Stimulated activated CD8-positive, alpha-beta memory T cell treated with anti-CD3 and anti-CD28 coated beads, Interleukin-4, amount 100 ng/mL, for 48 hours (primary cell): ENCODE measurements around the gene MXD4.

ENCODE experiments used
- DNase-seq: peaks from one replicate; pipeline ENCODE4 v3.0.0-alpha.2; 2020

Gene MXD4

DNA sequence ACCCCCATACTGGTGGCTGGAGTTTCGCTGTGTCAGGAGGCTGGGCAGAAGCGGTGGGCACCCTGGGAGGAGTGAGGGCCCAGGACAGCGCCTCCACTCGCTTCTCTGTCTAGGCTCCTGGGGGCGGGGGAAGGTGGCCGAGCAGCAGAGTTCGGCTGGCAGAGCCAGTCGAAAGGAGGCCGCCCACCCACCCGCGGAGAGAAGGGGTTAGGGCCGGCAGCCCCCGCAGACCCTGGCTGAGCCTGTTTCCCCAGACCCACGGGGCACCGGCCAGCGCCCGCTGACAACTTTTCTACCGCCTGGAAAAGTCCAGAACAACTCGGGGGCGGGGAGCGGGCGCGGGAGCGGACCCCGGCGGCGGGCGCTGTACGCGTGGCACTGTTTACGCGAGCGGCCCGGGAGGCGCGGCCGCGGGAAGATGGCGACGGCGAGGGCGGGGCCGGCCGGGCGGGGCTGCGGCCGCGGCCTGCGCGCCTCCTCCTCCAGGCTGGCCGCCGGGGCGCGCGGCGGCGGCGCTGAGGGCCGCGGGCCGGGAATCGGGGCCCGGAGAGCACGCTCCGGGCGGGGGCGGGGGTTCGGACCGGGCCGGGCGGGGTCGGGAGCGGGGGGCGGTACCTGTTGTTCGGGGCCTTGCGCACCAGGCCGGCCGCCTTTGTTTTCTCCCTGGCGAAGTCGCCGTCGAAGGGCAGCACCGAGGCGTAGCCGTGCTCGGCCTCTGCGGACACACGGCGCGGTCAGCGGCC lies 628 bp downstream of the MXD4 start:
- DNase-seq = peak; percentile 68

DNA sequence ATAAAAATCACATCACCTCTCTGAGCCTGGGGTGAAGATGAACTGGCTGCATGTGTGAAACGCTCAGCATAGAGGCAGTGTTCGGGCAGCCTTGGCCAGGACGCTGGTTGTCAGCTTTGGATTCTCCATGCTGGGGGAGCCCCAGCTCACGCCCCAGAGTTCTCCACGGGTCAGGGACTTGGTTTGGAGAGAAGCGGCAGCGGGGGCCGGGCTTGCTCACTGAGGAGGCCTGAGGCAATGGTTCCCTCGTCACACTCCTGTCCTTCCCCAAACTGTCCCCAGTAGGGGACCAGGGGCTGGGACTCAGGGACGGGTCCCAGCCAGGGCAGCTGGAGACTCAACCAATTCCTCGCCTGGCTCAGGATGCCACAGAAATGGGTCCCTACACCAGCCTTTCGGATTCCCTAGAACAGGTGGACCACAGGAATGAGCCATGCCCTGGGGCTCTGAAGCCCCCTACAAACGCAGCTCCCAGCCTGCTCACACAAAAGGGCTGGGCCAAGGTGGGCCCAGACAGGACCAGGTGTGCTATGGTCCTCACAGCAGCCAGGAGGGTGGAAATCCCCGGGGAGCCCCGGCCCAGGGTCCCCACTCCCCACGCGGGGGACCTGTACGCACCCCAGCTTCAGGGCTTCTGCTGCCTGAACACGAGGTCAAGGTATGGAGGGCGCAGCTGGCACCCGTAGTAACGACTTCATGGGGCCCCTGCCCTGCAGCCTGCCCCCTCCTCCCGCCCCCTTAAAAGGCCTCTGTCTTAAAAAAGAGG lies 1.4 kb downstream of the MXD4 start:
- DNase-seq = no peak

DNA sequence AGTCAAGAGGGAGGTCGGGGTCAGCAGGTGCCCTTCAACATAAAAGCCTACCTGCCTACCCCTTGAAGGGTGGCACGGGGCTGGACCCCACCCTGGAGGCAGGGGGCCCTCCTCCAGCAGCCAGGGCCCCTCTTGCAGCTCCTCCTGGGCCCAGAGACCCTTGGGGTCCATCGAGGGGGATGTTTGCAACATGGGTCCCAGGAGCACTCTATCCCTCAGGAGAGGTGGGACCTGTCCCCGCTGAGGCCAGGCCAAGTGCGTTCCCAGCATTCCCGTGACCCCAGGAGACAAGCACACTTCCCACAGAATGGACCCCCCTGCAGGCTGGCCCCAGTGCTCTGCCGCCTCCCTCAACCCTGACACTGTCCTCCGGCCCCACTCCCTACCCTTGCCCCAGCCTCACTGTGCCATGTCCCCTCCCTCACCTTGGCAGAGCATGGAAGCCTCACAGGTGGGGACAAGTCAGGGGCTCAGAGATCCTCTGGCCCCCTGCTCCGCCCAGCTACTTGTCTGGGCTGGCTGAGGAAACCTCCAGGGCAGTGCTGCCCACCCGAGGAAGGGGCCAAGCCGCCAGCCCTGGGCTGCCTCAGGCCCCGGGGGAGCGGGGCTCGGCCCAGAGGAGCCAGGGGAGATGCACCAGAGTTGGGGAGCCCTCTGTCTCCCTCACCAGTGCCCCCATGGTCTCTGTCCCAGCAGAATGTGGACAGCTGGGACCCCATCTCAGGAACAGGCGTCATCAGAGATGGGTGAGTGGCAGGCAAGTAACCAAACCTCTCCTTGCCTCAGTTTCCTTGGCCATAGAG lies 2.2 kb downstream of the MXD4 start:
- DNase-seq = no peak

DNA sequence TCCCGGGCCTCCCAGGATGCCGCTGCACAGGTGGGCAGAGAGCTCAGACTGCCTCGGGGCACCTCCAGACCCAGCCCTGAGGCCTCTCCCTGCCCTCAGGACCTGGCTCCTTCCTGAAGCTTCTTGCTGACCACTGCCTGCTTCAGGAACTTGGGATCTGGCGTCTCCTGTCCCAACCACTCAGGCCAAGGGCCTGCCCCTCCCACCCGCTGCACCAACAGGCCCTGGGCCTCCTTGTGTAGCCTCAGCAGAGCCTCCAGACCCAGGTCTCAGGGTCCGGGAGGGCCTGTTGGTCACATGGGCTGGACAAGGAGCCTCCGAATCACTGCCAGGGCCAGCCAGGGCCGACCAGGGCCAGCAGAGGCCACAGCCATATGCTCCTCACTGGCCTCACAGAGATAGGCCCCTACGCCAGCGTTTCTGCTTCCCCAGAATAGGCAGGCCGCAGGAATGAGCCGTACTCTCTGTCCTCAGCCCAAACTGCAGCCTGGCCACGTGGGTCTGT lies 2.8 kb downstream of the MXD4 start:
- no peak for DNase-seq

DNA sequence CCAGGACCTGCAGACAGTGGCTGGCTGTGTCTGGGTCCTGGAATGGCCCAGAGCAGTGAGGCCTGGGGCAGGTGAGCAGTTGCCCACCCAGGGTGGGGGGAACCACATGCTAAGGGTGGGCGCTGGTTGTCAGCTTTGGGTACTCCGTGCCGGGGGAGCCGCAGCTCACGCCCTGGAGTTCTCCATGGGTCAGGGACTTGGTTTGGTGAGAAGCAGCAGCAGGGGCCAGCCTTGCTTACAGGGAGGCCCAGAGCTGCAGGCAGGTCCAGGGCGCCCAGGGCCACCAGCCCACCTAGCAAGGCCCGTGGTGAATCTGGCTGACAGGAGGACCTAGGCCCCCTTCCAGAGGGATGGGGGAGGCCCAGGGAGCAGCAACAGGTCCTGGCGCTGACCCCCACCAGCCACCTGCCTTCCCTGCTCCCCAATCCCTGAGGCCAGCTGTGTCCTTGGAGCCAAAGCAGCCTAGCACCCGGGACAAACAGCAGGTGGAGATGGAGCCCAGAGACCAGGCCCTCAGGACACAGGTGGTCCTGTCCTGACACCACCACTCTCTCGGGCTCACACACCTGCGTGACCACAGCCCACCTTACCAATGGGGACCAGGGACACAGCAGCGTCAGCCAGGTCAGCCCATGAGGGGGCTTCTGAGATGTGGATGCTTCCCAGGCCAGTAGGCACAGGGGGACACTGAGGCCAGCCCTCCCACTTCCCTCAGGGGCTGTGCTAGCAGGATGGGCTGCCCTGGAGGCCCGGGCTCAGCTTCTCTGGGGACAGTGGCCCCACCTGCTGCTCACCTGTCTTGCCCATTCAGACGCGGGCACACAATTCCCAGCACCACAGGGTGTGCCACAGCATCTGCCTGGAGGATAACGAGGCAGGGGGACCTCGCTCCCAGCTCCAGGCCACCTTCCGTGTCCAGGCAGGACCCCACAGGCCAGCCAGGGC lies 3.5 kb downstream of the MXD4 start:
- DNase-seq = peak; percentile 21

DNA sequence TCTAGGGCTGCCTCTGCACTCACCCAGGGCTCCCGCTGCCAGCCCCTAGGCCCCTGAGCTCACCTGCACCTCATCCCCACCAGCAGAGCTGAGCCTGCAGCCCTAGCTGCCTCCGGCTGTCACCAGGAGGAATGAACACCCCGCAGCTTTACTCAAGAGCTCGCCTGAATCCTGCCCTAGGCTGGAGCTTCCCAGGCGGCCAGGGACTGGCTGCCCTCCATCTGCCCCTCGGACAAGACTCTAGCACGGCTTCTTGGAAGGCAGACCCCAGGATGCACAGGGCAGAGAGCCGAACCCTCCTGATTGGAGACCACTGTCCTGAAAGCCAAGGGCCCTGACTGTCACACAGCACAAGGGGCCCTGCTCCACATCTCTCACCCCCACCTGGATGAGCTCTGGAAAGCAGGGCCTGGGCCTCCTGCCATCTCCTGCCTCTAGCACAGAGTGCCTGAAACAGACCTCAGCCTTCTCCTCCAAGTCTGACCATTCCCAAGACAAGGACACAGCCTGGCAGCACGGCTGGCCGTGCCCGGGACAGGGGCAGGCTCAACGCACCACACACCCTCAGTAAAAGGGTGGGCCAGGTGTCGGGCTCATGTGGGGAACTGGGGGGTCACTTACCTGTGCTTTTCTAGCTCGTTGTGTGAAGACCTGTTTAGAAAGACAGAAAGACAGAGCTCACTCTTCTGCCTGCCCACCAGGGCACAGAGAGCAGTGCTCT lies 4.4 kb downstream of the MXD4 start:
- DNase-seq = peak; percentile 21

DNA sequence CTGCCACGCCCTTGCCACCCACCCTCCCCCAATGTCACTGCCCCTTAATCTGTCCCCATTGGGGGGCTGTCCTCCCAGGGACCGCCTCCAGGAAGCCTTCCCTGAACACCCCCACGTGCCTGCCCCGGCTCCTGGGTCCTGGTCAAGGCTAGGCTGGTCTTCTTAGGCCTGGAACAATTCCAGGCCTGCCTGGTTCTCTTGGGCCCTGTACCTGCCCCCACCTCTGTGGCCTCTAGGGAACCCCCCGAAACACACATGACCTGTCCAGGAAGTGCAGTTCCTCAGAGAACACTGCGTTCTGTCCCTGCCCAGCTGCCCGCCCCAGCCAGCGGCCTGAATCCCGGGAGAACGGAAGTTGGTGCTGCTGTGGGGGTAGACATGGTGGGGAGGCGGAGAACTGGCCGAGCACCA lies 5.1 kb downstream of the MXD4 start:
- DNase-seq = peak; percentile 18

DNA sequence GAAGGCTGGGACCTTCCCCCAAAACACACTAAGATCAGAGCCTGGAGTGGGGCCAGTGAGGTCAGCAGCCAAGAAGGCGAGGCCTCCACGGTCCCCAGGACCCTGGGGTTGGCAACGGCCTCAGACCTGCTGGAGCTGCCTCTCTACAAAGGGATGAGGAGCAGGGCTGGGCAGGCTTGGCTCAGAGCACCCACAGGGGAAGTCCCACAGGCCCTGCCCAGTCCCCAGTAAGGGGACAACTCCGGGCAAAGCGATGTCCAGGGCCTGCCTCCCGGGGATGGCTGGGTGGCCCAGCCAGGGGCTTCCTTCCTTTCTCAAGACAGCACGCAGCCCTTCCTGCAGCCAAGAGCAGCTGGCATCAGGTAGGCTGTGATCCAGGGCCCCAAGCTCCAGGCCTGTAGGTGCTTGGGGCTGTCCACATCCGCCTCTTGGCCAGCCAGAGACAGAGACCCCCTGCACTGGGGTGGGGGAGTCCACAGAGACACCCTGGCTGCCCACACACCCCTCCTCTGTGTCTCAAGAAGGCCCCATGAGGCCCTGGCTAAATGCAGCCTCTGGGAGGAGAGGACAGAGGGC lies 5.7 kb downstream of the MXD4 start:
- DNase-seq = peak; percentile 20

DNA sequence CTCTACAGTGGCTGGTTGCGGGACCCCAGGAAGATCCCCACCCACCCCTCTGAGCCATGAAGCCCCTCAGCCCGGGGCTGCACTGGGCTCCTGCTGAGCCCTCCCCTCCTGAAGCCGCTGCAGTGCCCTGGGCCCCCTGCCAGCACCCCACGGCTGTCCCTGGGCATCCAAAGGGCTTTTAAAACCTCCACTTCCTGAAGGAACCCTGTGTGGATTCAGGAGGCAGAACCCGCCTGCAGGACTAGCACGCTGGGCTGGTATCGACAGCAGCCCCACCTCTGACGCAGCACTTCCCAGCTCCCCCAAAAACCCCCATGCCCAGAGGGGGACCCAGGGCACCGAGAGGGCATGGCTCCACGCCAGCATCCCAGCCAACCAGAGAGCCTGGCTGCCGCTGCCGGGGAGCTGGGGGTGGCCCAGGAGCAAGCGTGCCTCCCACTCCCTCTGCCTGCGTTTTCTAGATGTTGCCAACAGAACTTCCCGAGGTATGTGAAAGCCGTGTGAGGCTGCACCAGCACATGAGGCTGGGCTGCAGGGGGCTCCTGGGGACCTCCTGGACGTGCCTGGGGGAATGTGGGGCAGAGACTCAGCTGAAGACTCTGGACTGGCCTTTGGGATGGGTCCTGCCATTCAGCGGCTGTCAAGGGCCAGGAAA lies 6.3 kb downstream of the MXD4 start:
- peak; percentile 16 for DNase-seq

DNA sequence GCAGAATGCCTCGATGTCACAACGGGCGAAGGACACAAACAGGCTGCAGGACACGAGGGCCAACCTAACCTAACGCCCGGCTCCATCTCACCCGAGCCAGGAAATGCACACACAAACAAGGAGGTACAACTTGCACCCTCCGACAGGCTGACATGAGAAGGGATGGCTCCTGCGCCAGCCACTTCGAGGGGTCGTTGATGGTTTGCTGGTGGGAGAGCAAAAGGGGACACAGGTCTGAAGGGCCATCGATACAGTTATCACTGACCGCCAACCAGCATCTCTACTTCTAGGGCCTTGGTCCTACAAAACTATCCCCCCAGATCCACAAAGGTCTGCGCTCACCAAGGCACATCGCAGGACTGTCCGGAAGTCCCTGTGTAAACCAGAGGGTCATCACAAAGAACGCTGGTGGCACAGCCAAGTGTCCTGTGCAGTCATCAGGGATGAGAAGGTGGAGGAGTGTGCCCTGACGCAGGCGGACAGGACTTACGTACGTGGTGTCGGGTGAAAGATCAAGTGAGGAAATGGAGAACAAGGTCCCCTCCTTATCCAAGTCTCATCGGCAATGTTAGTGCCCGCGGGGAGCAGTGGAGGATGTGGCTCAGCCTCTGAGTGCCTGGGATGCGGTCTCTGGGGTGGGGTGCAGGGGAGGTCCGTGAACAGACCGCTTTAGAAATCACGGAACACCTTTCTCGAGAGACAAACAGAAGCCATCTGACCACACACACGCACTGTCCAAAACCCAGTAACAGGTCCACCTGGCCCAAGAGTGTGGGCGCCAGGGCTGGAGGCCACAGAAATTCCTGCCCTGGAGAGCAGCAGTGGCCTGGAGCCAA lies 7.0 kb downstream of the MXD4 start:
- peak; percentile 12 for DNase-seq

DNA sequence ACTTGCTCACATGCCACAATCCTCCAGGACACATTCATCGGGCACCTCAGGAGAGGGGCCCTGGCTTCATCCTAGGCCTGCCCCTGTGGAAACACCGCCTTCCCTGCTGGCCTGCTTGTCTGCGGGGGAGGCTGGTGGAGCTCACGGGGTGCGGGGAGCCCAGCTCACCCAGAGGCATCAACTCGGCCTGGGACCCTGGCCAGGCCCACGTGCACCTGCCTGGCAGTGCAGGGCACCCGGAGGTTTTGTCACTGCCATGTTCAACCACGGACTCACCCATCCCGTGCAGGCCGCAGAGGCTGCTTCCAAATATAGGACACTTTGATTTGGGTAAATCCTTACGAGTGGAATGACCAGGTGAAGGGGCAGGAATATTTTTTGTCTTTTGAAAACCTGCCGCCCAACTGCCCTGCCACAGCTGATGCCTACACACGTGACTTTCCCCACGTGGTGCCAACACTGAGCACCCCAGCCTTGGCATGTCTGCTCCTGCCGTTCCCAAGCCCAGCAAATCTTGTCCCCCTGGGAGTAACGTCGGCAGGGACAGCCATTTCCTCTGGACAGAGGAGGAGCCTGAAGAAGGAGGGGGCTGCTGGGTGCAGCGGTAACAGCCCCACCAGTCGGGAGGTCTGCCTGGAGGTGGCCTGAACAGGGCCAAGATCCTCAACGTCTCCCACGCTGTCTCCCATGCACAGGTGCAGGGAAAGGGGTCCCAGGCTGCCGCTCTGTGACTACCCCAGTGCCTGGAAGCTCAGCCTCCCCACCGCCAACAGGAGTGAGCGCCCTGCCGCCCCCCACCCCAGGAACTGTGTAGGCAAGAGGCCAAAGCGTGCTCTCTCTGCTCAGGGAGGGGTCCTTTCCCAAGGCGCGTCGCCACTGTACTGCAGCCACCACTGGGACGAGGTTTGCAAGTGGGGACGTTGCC lies 8.5 kb downstream of the MXD4 start:
- DNase-seq = peak; percentile 14

DNA sequence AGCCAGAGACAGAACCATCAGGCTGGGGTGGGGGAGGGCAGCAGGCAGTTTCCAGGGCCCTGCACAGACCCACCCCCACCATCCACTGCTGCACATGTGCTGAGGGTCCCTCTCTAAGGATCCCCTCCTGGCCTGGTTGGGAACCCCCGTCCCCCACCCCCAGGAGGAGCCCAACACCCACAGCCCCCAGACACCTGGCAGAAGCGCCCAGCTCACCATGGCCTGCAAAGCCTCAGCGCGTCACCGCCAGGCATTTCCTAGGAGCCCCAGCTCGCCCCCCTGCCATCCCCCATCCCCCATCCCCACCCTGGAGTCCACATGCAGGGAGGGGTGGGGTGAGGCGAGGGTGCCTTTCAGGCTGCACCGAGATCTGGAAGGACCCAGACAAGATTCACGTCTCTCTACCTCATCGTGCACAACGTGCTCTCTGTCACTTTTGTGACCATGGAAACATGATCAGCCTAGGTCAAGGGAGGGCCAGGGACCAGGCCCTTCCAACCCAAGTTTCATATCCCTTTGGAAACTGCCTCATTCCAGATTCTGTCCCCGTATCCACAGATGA lies 9.3 kb downstream of the MXD4 start:
- DNase-seq = no peak

DNA sequence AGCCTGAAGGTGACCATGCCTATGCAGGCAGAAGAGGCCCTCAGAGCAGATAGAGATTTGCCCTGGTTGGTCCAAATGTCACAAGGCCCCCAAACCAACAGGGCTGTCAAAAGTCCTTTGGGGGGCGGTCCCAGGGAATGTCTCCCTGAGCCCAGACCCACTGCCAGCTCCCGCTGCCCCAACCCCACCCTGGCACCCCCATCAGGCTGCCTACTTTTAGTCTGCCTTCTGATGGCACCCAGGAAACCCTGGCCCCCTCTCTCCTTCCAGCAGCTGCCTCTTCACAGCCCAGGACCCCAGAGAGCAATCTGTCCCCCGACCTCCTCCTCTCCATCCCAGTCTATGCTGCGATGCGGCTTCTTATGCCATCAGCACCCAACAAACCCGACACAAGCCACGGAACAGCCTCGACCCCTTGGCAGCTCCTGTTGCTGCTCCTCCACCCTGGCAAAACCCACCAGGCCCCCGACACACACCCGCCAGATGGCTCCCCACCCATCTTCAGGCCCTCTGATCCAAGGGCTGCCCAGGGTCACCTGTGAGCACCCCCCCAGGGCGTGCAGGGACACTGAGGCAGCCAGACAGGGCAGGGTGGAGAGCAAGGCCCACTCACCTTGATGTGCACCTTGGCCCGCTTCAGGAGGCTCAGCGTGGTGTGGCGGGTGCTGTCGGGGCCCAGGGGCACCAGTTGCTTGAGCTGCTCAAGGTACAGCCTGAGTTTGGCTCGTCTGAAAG lies 9.9 kb downstream of the MXD4 start:
- peak; percentile 17 for DNase-seq

DNA sequence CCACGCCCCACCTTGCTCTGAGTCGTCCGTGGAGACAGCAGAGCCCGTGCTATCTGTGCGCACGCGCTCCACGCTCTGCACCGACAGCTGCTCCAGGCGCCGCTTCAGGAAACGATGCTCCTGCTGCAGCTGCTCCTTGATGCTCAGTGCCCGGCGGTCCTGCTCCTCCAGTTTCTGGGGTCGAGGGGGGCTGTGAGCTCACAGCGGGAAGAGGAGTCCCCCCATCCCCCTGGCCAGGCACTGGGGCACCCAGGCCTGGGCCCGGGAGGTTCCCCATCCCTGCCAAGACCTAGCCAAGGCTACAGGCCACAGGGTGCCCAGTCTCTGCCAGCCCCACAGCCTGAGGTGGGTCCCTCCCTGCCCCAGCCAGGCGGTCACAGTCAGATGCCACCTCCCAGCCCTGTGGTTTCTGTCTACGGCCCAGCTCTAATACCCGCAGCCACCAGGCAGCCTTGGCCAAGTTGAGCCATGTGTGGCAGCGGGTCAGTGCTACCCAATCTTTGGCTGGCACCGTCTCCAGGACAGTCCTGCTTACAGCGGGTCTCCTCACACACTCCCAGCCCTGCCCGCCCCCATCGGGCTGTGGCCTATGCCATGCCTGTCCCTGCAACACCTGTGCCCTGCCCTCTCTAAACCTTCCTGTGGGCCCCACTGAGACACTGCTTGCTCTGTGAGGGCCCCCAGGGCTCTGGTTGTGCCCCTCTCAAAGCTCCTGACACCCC lies 10.7 kb downstream of the MXD4 start:
- DNase-seq = peak; percentile 19

DNA sequence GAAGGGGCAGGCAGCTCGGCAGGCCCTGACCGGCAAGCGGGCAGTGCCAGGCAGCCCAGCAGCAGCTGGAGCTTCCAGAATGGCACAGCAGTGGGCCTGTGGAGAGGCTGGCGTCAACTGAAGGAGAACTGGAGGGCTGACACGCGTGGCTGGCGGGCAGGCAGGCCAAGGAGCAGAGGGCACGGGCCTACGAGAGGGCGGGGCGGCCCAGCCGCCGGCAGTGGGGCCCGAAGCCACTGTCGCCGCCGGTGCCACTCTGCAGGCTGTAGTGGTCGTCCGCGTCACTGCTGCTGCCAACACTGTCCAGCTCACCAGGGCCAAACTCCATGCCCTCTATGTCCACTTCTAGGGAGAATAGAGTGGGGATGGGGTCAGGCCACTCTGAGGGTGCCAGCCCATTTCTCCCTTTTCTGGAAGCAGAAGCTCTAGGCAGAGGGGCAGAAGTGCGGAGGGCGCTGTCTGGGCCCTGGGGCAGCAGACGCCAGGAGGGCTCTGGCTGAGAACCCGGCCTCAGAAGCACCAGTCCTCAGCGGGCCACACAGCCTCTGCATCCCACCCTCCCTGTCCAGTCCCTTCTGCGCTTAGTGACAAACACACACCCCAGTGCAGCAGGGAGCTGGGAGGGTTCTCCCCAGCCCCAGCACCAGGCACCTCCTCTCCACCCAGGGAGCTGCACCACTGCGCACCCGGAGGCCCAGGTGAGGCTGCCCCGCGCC lies 11.4 kb downstream of the MXD4 start:
- peak; percentile 15 for DNase-seq
